ENCODE measurements around the gene TEX54.

DNA sequence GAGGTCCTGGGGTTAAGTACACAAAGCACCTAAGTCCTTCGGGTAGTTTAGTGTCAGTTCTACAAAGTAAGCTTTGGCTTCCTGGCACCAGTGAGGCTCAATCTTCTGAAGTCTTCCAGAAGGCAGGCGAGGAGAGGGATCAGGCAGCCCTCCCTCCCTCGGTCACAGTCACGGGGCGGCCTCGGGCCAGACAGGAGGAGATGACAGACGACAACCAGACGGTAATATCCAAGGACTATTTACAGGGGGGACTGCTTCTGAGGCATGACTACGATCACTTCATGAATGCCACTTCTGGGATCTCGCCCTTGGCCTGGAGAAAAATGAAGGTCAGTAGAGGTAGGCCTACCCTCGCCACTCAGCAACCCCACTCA lies 40.5 kb downstream of the TEX54 start:
- TF ChIP-seq POLR2A (IDR thresholded peaks at IDR 0.05; ENCODE audit: low read length) (no peak), GATA1 (IDR thresholded peaks at IDR 0.05; ENCODE audit: low read depth, low read length) (no peak)

Measured in erythroblast (primary cell).